ENCODE results near the gene IL6.
A peak's percentile ranks its signal among the peaks of the same experiment; 100 is the strongest.
"Not testable (repeated sequence)": the region's sequence is repeated elsewhere in the genome, so short reads cannot be mapped to it uniquely, and the experiment has no call there.

The IL6 gene

GRCh38 chr7:22728401-22729029 is 1.5 kb downstream of the IL6 start:
- DNase-seq, result peak; percentile 75

- DNase-seq, result no peak
These were observed 2.3 kb downstream of the IL6 start for GRCh38 chr7:22729180-22729825.

GRCh38 chr7:22730066-22730710 is 3.2 kb downstream of the IL6 start:
- DNase-seq, result no peak

GRCh38 chr7:22730921-22731654 is 4.1 kb downstream of the IL6 start:
- peak; percentile 10 for DNase-seq

- no peak for DNase-seq
These were observed 4.8 kb downstream of the IL6 start for GRCh38 chr7:22731766-22732165.

GRCh38 chr7:22732556-22733126 is 5.6 kb downstream of the IL6 start:
- DNase-seq, result peak; percentile 4

- DNase-seq, result no peak
These were observed 6.8 kb downstream of the IL6 start for GRCh38 chr7:22733761-22734160.

- DNase-seq, result no peak
These were observed 16.0 kb downstream of the IL6 start for GRCh38 chr7:22743014-22743413.

GRCh38 chr7:22751341-22751740 is 24.3 kb downstream of the IL6 start:
- DNase-seq, result no peak

GRCh38 chr7:22757338-22757994 is 30.5 kb downstream of the IL6 start:
- DNase-seq, result no peak

- no peak for DNase-seq
These were observed 31.6 kb downstream of the IL6 start for GRCh38 chr7:22758576-22758975.

- DNase-seq, result no peak
These were observed 32.7 kb downstream of the IL6 start for GRCh38 chr7:22759721-22760120.

- no peak for DNase-seq
These were observed 35.9 kb downstream of the IL6 start for GRCh38 chr7:22762866-22763265.

- DNase-seq, result no peak
These were observed 38.6 kb downstream of the IL6 start for GRCh38 chr7:22765609-22766008.

GRCh38 chr7:22771194-22771871 is 44.3 kb downstream of the IL6 start:
- DNase-seq, result no peak

GRCh38 chr7:22771872-22772228 is 44.9 kb downstream of the IL6 start:
- no peak for DNase-seq

- no peak for DNase-seq
These were observed 45.9 kb downstream of the IL6 start for GRCh38 chr7:22772885-22773284.

GRCh38 chr7:22776964-22777363 is 50.0 kb downstream of the IL6 start:
- no peak for DNase-seq

GRCh38 chr7:22779730-22780323 is 52.8 kb downstream of the IL6 start:
- DNase-seq, result not testable (repeated sequence)

GRCh38 chr7:22781230-22781711 is 54.3 kb downstream of the IL6 start:
- no peak for DNase-seq
